Activated CD4-positive, alpha-beta T cell treated with anti-CD3 and anti-CD28 coated beads, Interleukin-2, amount 50 U/mL, for 1 hour (primary cell): ENCODE results near the gene ISLR.
A peak's percentile ranks its signal among the peaks of the same experiment; 100 is the strongest.

ENCODE experiments used
- DNase-seq: peaks from one replicate; pipeline ENCODE4 v3.0.0-alpha.2; 2020

The ISLR gene, protein sequence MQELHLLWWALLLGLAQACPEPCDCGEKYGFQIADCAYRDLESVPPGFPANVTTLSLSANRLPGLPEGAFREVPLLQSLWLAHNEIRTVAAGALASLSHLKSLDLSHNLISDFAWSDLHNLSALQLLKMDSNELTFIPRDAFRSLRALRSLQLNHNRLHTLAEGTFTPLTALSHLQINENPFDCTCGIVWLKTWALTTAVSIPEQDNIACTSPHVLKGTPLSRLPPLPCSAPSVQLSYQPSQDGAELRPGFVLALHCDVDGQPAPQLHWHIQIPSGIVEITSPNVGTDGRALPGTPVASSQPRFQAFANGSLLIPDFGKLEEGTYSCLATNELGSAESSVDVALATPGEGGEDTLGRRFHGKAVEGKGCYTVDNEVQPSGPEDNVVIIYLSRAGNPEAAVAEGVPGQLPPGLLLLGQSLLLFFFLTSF

GRCh38 chr15:74173380-74174218 lies at the start of gene ISLR:
ISLR (plus strand) TSS chr15:74173710; CDS start chr15:74174859, 1,149 bp downstream.
- no peak for DNase-seq

- no peak for DNase-seq
These were observed 49.3 kb upstream of the ISLR start for GRCh38 chr15:74124196-74124595.

GRCh38 chr15:74124759-74125158 lies 48.8 kb upstream of the ISLR start:
- DNase-seq: no peak

- DNase-seq: peak; percentile 82
These were observed 46.1 kb upstream of the ISLR start for GRCh38 chr15:74127255-74127953.

DNA sequence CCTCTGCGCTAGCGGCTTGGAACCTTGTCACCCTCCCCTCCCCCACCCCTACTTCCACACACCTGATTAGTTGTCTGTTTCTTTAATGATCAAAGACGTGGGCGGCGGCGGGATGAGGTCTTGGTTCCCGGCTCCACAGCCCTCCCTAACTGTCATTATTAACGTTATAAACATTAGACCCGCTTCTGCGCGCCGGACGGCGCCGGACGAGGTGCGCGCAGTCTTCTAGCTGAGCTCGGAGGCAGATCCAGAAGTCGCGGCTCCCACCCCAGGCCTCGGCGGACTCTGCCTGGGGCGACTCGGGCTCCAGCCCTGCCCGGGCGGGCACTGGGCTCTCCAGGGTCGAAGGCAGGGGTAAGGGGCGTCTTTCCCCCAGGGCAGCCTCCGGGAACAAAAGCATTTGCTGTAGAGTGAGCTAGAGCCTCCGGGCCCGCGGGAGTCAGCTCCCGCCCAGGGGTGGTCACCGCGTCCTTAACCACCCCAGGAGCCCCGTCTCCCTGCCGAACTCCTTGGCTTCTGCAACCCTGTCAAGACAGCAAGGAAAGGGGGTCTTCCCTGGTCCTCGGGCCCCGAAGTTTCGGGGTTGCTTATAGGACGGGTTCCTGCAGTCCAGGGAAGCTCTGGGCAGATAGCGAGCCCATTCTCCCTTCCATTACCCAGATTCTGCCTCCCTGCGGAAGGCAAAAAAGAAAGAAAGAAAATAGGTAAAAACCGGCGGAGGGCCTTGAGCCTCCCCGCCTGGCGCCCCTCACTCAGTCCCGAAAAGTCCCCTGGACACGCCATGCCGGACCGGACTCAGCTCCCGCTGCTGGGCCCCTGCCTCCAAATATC lies 45.3 kb upstream of the ISLR start:
- no peak for DNase-seq

GRCh38 chr15:74128785-74129585 lies 44.5 kb upstream of the ISLR start:
- DNase-seq: no peak

DNA sequence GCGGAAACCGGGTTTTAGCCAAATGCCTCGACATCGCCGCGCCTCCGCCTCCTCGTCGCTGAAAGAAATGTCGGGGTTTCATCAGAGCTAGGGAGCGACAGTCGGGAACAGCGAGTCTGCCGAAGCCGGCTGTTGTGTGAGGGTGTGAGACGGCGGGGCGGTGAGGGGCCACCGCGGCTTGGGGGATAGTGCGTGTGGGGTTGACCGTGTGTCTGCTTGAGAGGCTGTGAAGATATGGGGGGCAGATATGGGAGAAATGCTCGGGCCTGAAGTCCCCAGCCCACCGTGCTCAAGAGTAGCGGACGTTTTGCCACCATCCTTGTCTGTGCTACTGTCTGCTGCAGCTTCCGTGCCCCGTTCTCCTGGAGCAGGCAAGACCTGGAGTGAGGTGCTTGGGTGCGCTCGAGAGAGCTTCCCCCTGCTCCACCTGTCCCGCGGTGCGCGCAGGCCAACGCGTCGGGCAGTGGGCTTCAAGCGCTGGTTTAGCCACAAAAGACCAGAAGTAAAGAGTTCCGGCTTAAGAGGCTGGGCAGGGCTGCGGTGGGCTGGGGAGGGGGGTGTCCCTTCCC lies 43.8 kb upstream of the ISLR start:
- DNase-seq: no peak

DNA sequence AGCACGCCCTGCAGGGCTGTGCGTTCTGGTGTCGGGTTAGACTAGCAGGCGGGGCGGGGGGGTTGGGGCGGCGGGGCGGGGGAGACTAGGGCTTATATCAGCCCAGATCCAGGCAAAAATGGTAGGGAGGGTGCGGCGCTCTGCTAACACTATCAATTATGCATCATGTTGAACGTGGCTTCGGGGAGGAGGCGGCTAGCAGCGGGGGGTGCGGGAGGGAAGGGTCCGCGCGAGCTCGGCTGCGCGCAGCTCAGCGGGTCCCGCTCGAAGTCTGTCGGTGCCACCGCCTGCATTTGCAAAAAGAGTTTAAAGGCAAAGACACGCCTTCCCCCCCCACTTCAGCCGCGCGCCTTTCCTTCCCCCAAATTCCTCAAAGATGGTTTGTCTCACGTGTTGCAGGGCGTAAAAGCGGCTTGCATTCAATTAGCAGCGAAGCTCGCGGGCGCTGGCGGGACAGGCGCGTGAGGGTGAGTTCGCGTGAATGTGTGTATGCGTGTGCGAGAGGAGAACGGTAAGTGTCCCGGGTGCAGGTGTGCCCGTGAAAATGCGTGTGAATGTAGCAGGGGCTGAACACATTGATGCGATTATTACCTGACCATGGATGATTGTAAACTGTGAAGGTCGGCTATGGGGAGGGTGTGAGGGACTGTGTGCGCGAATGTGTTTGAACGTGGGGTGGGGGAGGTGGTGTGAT lies 43.2 kb upstream of the ISLR start, which contains the start of gene ISLR2:
Gene ISLR2 (plus strand): TSS at position 432 of the 694 bp plus-strand sequence. CDS start 2,169 bp downstream, outside the sequence.
- DNase-seq: no peak

- DNase-seq: no peak
These were observed 42.5 kb upstream of the ISLR start for GRCh38 chr15:74130849-74131627.

DNA sequence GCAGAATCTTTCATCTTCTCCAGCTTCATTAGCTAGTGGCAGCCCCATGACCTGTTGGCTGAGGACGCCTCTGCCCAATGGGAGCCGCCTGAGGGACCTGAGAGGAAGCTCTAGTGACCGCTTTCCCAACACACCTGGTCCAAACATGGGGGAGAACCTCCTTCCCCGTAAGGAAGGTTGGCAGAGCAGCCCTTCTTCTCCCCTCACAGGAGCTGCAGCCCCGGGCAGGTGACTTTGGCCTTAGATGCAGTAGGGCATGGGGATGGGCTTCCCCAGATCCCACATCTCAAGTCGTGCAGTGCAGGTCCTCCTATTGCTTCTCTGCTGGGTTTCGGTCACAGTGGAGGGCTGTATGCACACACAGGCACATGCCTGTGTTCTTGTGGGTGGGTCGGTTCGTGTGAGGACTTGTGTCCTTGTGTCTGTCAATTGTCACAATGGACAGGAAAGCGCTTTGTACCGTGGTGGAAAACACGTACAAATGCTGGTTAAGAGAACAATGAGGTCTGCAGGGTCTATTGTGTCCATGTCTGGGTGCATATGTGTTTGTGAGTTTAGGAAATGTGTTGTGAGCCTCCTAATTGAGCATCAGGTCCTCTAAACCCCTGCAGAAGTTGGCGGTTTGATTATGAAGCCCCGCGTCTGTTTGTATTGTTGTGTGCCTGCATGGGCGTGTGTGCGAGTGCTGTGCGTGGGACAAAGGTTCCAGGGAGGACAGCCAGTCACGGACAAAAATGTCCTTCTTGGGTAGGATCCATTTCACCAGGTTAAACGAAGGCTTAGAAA lies 41.7 kb upstream of the ISLR start:
- no peak for DNase-seq

DNA sequence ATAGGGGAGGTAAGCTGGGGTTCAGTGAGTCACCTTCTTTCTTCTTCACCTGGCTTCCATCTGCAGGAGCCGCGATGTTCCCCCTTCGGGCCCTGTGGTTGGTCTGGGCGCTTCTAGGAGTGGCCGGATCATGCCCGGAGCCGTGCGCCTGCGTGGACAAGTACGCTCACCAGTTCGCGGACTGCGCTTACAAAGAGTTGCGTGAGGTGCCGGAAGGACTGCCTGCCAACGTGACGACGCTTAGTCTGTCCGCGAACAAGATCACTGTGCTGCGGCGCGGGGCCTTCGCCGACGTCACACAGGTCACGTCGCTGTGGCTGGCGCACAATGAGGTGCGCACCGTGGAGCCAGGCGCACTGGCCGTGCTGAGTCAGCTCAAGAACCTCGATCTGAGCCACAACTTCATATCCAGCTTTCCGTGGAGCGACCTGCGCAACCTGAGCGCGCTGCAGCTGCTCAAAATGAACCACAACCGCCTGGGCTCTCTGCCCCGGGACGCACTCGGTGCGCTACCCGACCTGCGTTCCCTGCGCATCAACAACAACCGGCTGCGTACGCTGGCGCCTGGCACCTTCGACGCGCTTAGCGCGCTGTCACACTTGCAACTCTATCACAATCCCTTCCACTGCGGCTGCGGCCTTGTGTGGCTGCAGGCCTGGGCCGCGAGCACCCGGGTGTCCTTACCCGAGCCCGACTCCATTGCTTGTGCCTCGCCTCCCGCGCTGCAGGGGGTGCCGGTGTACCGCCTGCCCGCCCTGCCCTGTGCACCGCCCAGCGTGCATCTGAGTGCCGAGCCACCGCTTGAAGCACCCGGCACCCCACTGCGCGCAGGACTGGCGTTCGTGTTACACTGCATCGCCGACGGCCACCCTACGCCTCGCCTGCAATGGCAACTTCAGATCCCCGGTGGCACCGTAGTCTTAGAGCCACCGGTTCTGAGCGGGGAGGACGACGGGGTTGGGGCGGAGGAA lies 40.5 kb upstream of the ISLR start:
- no peak for DNase-seq

DNA sequence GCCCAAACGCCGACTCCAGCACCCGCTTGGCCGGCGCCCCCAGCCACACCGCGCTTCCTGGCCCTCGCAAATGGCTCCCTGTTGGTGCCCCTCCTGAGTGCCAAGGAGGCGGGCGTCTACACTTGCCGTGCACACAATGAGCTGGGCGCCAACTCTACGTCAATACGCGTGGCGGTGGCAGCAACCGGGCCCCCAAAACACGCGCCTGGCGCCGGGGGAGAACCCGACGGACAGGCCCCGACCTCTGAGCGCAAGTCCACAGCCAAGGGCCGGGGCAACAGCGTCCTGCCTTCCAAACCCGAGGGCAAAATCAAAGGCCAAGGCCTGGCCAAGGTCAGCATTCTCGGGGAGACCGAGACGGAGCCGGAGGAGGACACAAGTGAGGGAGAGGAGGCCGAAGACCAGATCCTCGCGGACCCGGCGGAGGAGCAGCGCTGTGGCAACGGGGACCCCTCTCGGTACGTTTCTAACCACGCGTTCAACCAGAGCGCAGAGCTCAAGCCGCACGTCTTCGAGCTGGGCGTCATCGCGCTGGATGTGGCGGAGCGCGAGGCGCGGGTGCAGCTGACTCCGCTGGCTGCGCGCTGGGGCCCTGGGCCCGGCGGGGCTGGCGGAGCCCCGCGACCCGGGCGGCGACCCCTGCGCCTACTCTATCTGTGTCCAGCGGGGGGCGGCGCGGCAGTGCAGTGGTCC lies 39.7 kb upstream of the ISLR start:
- no peak for DNase-seq

DNA sequence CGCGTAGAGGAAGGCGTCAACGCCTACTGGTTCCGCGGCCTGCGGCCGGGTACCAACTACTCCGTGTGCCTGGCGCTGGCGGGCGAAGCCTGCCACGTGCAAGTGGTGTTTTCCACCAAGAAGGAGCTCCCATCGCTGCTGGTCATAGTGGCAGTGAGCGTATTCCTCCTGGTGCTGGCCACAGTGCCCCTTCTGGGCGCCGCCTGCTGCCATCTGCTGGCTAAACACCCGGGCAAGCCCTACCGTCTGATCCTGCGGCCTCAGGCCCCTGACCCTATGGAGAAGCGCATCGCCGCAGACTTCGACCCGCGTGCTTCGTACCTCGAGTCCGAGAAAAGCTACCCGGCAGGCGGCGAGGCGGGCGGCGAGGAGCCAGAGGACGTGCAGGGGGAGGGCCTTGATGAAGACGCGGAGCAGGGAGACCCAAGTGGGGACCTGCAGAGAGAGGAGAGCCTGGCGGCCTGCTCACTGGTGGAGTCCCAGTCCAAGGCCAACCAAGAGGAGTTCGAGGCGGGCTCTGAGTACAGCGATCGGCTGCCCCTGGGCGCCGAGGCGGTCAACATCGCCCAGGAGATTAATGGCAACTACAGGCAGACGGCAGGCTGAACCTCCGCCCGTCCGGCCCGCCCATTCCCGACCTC lies 39.0 kb upstream of the ISLR start:
- DNase-seq: no peak

- DNase-seq: no peak
These were observed 38.4 kb upstream of the ISLR start for GRCh38 chr15:74135041-74135565.

DNA sequence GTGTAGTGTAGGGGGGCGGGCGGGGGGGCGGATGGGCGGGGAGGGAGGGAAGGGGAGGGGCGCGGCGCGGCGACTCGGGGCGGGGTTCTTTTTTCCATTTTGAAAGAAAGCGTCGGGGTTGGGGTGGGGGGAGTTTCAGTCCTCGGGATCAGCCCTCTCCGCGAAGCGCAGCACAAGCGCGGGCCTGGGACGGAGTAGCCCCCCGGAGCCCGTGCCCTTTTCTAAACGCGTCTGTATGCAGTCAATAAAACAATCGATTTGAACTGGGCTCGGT lies 37.0 kb upstream of the ISLR start:
- no peak for DNase-seq

DNA sequence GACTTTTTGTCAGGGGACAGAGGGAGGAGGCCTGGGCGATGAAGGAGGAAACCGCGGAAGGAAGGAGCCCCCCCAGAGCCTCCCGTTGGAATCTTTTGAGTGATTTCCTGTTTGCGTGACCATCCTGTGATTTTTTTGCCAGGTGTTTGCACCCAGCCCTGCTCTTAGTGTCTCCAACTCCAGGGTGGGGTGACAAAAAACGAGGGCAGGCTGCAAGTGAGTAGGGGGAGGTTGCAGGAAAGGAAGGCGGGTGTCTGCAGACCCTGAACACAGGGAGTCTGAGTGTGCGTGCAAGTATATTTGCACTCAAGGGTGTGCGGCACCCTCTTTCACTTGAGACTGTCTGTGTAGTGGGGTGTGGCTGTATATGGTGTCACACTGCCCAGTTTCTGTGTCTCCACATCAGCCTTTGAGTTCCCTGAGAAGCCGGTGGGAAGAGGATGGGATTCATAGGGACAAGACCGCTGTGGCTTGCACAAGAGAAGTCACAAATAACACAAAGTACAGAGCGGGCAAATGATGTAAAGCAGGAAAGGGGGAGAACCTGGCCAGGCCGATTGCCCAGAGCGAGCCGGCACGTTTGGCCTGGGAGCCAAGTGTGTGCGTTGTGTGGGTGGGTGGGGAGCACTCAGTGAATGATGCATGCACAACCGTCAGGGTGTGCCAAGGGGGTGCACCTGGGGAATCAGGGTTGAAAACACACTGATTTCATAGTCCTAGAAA lies 36.5 kb upstream of the ISLR start:
- DNase-seq: no peak
